ENCODE data around the gene ATOSB. TPM values are rescaled to one million over a fixed set of nuclear protein-coding genes. Genes with fewer than 3 reads are reported as not detected.
A peak's percentile ranks its signal among the peaks of the same experiment; 100 is the strongest.

The ATOSB gene
- total RNA-seq, 1 donor from 2014 or later: 15.6 TPM

GRCh38 chr9:35085078-35085477, 30.6 kb downstream of the ATOSB start:
- Mint-ChIP-seq H3K9me3 (no peaks in the 10 kb centered on the region), H3K27ac (no peak overlapping the region), H3K36me3 (peaks cover 7% of the 10 kb centered on the region), H3K4me1 (ENCODE audit: unreplicated experiment) (peaks cover 1% of the 10 kb centered on the region), H3K27me3 (no peaks in the 10 kb centered on the region), H3K4me3 (no peak overlapping the region)
- no peak for TF ChIP-seq CTCF (conservative IDR thresholded peaks at IDR 0.05)
- no peak for DNase-seq (ENCODE audit: extremely low spot score, unreplicated experiment)

DNA sequence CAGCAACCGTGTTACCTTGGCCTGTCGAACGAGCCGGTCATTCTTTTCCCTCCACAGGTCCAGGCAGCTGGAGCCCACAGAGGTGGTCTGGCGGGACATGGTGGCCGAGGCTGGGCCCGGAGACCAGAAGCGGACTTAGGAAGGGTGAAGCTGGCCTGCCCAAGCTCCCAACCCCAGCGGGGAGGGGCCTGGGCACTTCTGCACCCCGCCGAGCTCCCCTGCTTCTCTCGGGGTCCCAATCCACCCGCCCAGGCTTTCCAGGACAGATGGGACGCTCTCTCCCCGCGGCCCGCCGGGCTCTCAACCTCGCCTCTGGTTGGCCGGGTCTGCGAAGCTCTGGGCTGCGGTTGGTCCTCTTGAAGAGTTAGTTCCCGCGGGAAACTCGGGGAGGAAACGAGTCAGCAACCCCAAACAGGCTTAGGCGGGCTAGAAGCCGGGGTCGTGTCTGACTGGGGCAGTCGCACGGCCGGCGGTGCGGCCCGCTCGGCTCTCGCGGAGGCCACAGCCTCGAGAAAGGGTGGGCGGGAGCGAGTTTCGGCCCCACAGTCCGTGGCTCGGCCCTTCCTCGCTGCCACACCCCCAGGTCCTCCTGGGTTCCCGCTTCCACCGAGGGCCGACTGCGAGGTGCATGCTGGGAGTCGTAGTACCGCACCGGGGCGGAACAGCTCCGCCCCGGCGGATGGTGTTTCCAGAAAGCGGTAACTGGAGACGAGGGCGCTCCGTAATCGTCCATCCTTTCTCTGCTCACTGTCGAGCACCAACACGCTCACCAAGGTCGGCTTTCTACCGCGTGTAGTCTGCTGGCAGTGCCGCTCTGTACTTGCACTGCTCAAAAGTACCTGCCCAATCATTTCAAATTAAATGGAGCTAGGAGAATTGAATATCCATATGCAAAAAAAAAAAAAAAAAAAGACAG, 36.0 kb downstream of the ATOSB start, which contains the start of gene FANCG:
FANCG (minus strand) TSS at position 517 of the 916 bp plus-strand sequence; CDS start at position 99, 418 bp downstream.
- H3K4me1 Mint-ChIP-seq (ENCODE audit: unreplicated experiment): peaks cover 20% of the 10 kb centered on the region
- H3K9me3 Mint-ChIP-seq: no peaks in the 10 kb centered on the region
- no peaks in the 10 kb centered on the region for H3K27me3 Mint-ChIP-seq
- H3K36me3 Mint-ChIP-seq: peaks cover 7% of the 10 kb centered on the region
- H3K27ac Mint-ChIP-seq: peak within 1 kb of the TSS; percentile 90
- peak within 1 kb of the TSS; percentile 97 for H3K4me3 Mint-ChIP-seq
- no peak for TF ChIP-seq CTCF (conservative IDR thresholded peaks at IDR 0.05)
- DNase-seq (ENCODE audit: extremely low spot score, unreplicated experiment): peak; percentile 87

- DNase-seq (ENCODE audit: extremely low spot score, unreplicated experiment): no peak
- Mint-ChIP-seq H3K27me3 (no peaks in the 10 kb centered on the region), H3K27ac (peak overlapping the region; percentile 55), H3K4me3 (peak overlapping the region; percentile 97), H3K36me3 (peaks cover 13% of the 10 kb centered on the region), H3K9me3 (no peaks in the 10 kb centered on the region), H3K4me1 (ENCODE audit: unreplicated experiment) (peaks cover 20% of the 10 kb centered on the region)
- no peak for TF ChIP-seq CTCF (conservative IDR thresholded peaks at IDR 0.05)
Observed at GRCh38 chr9:35079041-35079425, 36.6 kb downstream of the ATOSB start.

DNA sequence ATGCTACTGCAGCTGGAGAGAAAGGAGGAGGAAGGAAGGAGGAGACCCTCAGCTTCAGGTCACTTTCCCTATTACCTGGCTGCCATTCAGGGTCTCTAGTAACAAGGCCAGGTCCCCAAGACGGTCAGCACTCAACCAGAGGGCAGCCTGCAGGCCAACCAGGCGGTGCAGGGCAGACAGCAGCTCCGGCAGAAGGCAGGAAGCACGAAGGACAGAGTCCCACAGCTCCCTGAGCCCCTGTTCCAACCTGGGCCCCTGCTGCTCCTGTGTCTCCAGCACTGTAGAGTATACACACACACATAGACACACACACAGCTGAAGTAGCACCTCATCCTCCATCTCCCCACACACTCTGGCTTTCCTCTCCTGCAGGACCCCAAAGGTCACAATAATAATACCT, 37.6 kb downstream of the ATOSB start:
- Mint-ChIP-seq H3K36me3 (peaks cover 18% of the 10 kb centered on the region), H3K9me3 (no peaks in the 10 kb centered on the region), H3K4me1 (ENCODE audit: unreplicated experiment) (peaks cover 20% of the 10 kb centered on the region), H3K27ac (peak overlapping the region; percentile 55), H3K27me3 (no peaks in the 10 kb centered on the region), H3K4me3 (peak overlapping the region; percentile 97)
- no peak for DNase-seq (ENCODE audit: extremely low spot score, unreplicated experiment)
- no peak for TF ChIP-seq CTCF (conservative IDR thresholded peaks at IDR 0.05)

DNA sequence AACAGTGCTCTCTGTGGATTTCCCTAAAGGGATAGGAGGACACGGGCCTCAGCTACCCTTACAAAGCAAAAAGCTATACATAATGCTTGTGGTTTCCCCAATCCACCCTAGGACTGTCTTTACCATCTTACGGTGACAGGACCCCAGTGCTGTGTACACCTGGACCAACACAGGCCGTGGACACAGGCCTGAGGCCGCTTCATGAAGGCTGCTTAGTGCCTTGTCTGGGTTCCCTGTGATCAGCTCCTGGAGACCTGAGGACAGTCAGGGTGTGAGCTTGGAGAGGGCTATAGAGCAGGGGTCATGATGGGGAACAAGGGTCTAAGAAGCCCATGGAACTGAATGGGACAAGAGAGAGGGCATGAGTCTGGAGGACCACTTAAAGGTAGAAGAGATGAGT, 38.8 kb downstream of the ATOSB start:
- Mint-ChIP-seq H3K4me1 (ENCODE audit: unreplicated experiment) (peaks cover 25% of the 10 kb centered on the region), H3K36me3 (peaks cover 24% of the 10 kb centered on the region), H3K9me3 (no peaks in the 10 kb centered on the region), H3K27ac (no peak overlapping the region), H3K4me3 (peak overlapping the region; percentile 97), H3K27me3 (no peaks in the 10 kb centered on the region)
- TF ChIP-seq CTCF (conservative IDR thresholded peaks at IDR 0.05): no peak
- no peak for DNase-seq (ENCODE audit: extremely low spot score, unreplicated experiment)

Data from type B pancreatic cell (in vitro differentiated cells).